Central memory CD8-positive, alpha-beta T cell (primary cell): ENCODE data around the gene ATXN7L3.

Source experiments
- ATAC-seq: fragments of 150-1000 bp; cut with Tn5 transposase; replicated peaks from 2 replicates; pipeline ENCODE4 v1.10.0; 2022; ENCODE audit warnings: mild to moderate bottlenecking, moderate FRiP score, moderate number of reproducible peaks; ENCODE audit not compliant: poor library complexity, severe bottlenecking; ENCODE audit errors: extremely low read depth
- DNase-seq, 2 donors: peaks; one replicate each; pipeline ENCODE4 v3.0.0; 2021; ENCODE audit warnings: low spot score in 2 of 2
- H3K27ac Mint-ChIP-seq: one replicate; pipeline ENCODE4 v1.8.0; 2022; ENCODE audit warnings: low read depth, mild to moderate bottlenecking, moderate library complexity, mixed read lengths
- H3K27me3 Mint-ChIP-seq: one replicate; pipeline ENCODE4 v1.8.0; 2022; ENCODE audit warnings: mixed read lengths
- H3K36me3 Mint-ChIP-seq: one replicate; pipeline ENCODE4 v1.8.0; 2022; ENCODE audit warnings: mild to moderate bottlenecking, moderate library complexity, mixed read lengths; ENCODE audit not compliant: insufficient read depth
- H3K4me1 Mint-ChIP-seq: one replicate; pipeline ENCODE4 v1.8.0; 2022; ENCODE audit warnings: mixed read lengths
- H3K4me3 Mint-ChIP-seq: one replicate; pipeline ENCODE4 v1.8.0; 2022; ENCODE audit warnings: mild to moderate bottlenecking, moderate library complexity, mixed read lengths
- H3K9me3 Mint-ChIP-seq: one replicate; pipeline ENCODE4 v1.8.0; 2022; ENCODE audit warnings: mixed read lengths

ATXN7L3 gene

DNA sequence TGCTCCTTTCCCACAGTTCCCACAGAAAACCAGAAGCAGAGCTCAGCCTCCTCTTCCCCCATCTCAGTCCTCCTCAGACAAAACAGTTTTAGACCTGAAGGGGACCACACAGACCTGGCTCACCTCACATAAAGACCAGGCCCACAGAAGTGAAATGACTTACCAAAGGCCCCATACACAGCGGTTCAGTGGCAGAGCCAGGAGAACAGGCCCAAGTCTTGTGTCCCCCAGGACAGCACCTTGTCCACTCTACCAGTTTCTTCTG, 14.5 kb upstream of the ATXN7L3 start:
- ATAC-seq (no peak), DNase-seq (no peak)
- H3K27ac Mint-ChIP-seq = peak overlapping the region; percentile 88
- peaks cover 54% of the 10 kb centered on the region for H3K4me1 Mint-ChIP-seq
- no peaks in the 10 kb centered on the region for H3K27me3 Mint-ChIP-seq
- no peaks in the 10 kb centered on the region for H3K9me3 Mint-ChIP-seq
- H3K36me3 Mint-ChIP-seq = peaks cover 59% of the 10 kb centered on the region
- peak overlapping the region; percentile 2 for H3K4me3 Mint-ChIP-seq

DNA sequence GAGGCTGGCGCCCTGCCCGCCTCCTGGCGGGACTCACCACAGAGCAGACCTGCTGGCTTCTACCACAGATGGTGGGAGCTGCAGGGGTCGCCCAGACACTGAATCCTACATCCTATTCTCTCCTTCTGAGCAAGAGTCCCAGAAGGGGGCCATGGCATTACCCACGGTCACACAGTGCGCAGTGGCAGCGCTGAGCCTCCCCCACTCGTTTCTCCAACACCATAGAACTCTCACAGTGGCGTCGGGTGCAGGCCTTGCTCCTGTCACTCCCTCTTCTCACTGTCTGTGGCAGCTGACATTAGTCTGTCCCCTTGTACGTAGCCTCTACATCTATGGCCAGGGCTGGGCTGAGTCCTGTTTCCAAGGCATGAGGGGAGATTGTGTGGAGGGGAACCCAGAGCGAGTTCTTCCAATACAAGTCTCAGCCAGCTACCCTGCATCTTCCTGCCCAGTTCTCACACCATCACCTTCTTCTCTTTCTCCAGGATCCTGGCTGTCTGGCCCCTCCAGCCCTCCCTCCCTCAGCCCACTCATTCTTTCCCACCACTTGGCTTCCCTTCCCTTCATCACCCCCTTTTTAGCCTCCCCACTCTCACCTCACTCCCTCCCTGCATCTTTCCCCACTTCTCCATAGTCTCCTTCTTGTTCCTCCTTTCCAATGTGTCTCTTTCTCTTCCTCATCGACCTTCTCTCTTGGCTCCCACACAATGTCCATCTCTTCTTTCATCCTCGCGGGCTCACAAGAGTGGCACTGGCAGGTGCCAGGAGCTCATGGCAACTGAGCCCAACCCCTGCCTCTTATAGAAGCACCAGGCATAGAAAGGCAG, 13.9 kb upstream of the ATXN7L3 start:
- peak overlapping the region; percentile 2 for H3K4me3 Mint-ChIP-seq
- DNase-seq (no peak), ATAC-seq (no peak)
- H3K9me3 Mint-ChIP-seq = no peaks in the 10 kb centered on the region
- peak overlapping the region; percentile 88 for H3K27ac Mint-ChIP-seq
- peaks cover 55% of the 10 kb centered on the region for H3K4me1 Mint-ChIP-seq
- H3K27me3 Mint-ChIP-seq = no peaks in the 10 kb centered on the region
- peaks cover 63% of the 10 kb centered on the region for H3K36me3 Mint-ChIP-seq

DNA sequence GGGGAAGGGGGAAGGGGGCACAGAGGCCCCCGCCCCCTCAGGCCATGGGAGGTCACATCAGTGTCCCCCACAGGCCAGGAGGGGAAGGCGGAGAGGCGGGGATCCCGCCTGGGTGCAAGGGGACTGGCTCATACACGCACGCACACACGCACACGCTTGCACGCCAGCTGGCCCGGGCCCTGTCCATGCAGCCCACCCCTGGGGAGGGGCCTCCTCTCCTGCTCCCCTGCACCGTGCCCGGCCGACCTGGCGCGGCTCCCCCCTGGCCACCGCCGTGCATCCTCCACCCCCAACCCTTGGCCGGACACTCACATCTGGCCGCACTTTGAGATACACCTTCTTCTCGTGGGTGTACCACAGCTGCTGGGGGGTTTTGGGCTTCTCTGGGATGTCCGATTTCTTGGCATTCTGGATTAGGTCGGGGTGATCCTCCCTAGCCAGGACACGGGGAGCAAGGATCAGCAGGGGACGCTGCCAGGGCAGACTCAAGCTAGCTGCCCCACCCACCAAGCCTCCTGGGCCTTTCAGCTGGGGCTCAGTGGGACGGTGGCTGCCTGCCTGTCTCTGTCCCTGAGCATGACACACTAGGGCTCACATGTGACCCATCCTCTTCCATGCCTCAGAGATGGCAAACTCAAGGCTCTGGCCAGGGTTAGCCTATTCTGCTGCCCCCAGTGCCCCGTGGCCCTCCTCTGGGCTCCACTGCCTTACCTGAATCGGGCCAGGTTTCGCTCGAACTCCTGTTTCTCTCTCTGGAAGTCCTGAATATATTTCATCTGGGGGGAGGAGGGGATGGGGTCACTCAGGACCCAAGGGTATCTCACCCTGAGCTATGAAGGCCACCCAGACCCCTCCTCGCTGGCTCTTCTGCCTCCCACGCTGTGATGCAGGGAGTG, 13.1 kb upstream of the ATXN7L3 start:
- H3K4me1 Mint-ChIP-seq = peaks cover 56% of the 10 kb centered on the region
- peak overlapping the region; percentile 88 for H3K27ac Mint-ChIP-seq
- no peak for ATAC-seq
- no peaks in the 10 kb centered on the region for H3K9me3 Mint-ChIP-seq
- no peak for DNase-seq
- no peak overlapping the region for H3K4me3 Mint-ChIP-seq
- H3K27me3 Mint-ChIP-seq = no peaks in the 10 kb centered on the region
- peaks cover 66% of the 10 kb centered on the region for H3K36me3 Mint-ChIP-seq

DNA sequence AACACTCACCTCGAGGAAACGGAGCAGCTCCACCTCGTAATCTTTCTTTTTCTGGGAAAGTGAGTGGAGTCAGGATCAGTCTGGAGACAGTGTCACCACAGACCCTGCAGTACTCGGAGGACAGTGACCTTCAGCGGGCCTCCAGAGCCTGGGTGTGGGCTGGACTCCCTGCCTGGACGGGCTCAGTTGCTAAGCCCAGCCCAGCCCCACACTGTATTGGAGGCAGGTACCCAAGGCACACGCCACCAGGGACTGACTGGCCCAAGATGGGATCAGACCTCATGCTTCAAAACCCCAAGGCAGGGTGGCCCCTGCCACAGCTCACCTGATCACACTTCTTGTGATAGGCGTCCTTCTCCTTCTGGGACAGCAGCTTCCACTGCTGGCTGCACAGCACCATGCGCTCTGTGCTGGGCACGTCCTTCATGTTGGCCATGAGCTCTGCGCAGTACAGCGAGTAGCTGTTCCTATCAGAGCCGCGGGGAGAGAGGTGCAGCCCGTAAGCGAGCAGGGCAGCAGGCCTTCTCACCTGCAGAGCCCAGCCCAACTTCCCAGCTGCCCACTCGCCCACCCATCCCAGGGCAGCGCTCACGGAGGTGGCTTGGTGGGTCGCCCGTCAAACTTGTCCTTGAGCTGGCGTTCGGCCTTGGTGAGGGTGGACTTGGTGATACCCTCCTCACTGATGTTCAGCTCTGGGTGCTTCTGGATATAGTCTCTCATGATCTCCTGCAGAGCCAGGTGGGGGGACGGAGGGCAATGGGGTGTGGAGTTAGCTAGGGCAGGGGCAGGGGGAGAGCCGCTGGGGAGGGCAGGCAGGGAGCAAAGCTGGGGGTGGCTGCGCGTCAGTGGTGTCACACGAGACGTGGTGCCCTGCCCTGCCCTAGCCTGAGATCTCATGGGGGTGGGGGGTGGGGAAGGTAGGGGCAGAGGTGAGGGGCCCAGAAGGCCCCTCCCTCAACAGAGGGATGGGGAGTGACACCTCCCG, 11.9 kb upstream of the ATXN7L3 start:
- Mint-ChIP-seq H3K27me3 (no peaks in the 10 kb centered on the region), H3K36me3 (peaks cover 63% of the 10 kb centered on the region), H3K4me1 (peaks cover 44% of the 10 kb centered on the region), H3K27ac (no peak overlapping the region), H3K9me3 (no peaks in the 10 kb centered on the region), H3K4me3 (peak overlapping the region; percentile 36)
- ATAC-seq (no peak), DNase-seq (no peak)

DNA sequence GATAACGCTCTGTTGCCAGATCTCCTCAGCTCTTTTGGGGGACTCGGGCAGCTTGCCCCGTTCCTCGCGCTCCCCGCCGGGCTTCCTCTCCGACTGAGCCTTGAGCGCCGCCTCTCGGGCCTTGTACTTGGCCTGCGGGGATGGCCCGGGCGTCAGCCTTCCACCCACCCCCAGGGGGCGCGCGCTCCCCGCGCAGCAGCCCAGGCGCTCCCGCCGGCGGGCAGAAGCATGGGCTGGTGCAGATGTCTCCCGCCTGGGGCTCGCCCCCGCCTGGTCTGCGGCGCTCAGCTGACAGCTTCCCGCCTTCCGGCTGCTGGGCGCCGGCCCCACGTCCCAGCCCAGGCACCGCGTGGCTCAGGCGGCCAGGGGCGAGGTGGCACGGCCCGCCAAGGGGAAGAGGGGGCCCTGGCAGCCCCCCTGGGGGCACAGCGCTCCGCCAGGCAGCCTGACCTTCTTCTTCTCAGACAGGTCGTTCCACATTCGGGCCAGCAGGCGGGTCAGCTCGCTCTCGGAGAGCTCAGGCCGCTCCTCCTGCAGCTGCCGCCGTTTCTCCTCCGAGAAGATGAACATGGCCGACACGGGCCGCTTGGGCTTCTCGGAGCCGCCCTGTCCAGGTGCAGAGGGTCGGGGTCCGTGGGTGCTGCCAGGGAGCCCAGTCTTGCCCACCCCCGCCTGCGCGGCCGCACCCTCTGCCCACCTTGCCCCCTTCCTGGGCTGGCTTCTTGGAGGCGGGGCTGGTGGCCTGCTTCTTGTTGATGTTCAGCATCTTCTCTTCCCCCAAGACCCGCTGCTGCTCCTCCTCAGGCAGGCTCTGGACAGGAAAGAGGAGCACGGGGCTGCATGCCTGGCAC, 10.9 kb upstream of the ATXN7L3 start:
- Mint-ChIP-seq H3K9me3 (no peaks in the 10 kb centered on the region), H3K4me1 (peaks cover 34% of the 10 kb centered on the region), H3K27ac (peak overlapping the region; percentile 84), H3K4me3 (peak overlapping the region; percentile 62), H3K27me3 (no peaks in the 10 kb centered on the region), H3K36me3 (peaks cover 55% of the 10 kb centered on the region)
- peak; percentile 99 for ATAC-seq
- peak; percentile 91 to 92 for DNase-seq

DNA sequence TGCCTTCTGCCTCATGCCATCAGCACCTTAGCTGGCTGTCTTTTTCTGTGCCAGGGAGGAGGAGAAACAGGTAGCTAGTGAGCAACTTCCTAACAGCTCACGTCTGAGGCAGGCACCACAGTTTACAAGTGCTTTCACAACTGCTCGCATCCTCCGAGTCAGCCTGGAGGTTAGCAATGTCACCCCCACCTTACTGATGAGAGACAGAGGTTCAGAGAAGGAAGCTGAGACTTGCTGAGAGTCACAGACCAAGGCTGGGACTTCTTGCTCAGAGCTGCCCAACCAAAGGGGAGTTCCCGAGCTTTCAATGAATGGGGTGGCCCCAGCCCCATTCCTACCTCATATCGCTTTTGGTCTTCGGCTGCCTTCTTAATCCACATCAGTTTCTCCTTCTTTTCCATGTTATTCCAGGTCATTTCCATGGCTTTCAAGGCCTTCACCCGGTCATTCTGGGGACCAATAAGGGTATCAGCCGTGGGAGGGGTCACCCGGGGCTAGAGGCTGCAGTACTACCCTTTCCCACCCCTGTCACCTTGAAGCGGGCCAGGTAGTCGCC, 10.2 kb upstream of the ATXN7L3 start:
- peaks cover 27% of the 10 kb centered on the region for H3K4me1 Mint-ChIP-seq
- H3K27ac Mint-ChIP-seq = peak overlapping the region; percentile 84
- no peaks in the 10 kb centered on the region for H3K9me3 Mint-ChIP-seq
- peak overlapping the region; percentile 62 for H3K4me3 Mint-ChIP-seq
- DNase-seq (no peak), ATAC-seq (no peak)
- no peaks in the 10 kb centered on the region for H3K27me3 Mint-ChIP-seq
- peaks cover 52% of the 10 kb centered on the region for H3K36me3 Mint-ChIP-seq

DNA sequence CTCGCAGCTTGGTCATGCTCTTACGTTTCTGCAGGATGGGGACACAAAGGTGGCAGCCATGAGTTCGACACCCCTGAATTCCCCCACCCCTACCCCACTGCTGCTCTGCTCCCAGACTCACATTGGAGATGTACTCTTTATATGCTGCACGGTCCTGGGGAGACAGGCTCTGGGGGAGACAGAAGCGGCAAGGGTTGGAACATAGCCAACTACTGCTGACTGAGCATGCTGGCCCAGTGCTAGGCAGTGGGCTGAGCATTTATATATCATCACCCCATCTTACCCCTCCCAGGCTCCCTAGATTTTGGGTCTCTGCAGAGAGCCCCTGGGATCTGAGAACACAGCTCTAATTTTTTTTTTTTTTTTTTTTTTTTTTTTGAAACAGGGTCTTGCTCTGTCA, 8.1 kb upstream of the ATXN7L3 start:
- Mint-ChIP-seq H3K27ac (no peak overlapping the region), H3K27me3 (no peaks in the 10 kb centered on the region), H3K36me3 (peaks cover 40% of the 10 kb centered on the region), H3K9me3 (no peaks in the 10 kb centered on the region), H3K4me3 (no peak overlapping the region), H3K4me1 (peaks cover 25% of the 10 kb centered on the region)
- no peak for ATAC-seq
- DNase-seq = no peak

DNA sequence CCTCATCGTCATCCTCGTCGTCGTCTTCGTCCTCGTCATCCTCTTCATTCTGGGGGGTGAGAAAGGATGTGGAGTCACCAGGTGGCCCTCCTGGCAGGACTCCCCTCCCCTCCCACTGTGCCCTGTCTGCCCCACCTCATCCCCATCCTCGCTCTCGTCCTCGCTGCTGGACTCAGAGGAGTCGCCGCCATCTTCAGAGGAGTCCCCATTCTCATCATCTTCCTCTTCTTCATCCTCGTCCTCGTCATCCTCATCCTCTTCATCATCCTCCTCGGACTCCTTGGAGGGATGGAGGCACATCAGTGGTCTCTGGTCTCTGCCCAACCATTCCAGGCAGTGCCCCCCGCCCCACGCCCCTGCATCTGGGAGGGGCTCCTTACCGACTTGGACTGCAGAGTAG, 7.6 kb upstream of the ATXN7L3 start:
- H3K9me3 Mint-ChIP-seq = no peaks in the 10 kb centered on the region
- H3K27me3 Mint-ChIP-seq = no peaks in the 10 kb centered on the region
- no peak overlapping the region for H3K27ac Mint-ChIP-seq
- ATAC-seq (no peak), DNase-seq (no peak)
- peaks cover 39% of the 10 kb centered on the region for H3K36me3 Mint-ChIP-seq
- H3K4me1 Mint-ChIP-seq = peaks cover 28% of the 10 kb centered on the region
- no peak overlapping the region for H3K4me3 Mint-ChIP-seq

DNA sequence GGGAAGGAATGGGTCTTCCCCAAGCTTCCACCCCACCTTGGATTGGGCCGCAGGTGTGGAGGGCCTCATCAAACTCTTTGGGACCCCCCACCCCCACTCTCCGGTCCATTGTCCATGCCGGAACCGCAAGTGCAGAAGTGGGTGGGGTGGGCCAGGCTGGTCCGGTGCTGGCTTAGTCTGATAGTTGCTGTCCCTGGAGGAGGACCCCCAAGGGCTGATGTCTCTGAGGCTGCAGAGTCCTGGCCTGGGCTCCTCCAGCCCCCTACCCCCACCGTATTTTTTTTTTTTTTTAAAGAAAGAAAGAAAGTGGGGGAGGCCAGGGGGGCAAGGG, 7.1 kb upstream of the ATXN7L3 start:
- ATAC-seq (no peak), DNase-seq (no peak)
- Mint-ChIP-seq H3K36me3 (peaks cover 36% of the 10 kb centered on the region), H3K27me3 (no peaks in the 10 kb centered on the region), H3K4me3 (no peak overlapping the region), H3K4me1 (peaks cover 28% of the 10 kb centered on the region), H3K27ac (no peak overlapping the region), H3K9me3 (no peaks in the 10 kb centered on the region)

DNA sequence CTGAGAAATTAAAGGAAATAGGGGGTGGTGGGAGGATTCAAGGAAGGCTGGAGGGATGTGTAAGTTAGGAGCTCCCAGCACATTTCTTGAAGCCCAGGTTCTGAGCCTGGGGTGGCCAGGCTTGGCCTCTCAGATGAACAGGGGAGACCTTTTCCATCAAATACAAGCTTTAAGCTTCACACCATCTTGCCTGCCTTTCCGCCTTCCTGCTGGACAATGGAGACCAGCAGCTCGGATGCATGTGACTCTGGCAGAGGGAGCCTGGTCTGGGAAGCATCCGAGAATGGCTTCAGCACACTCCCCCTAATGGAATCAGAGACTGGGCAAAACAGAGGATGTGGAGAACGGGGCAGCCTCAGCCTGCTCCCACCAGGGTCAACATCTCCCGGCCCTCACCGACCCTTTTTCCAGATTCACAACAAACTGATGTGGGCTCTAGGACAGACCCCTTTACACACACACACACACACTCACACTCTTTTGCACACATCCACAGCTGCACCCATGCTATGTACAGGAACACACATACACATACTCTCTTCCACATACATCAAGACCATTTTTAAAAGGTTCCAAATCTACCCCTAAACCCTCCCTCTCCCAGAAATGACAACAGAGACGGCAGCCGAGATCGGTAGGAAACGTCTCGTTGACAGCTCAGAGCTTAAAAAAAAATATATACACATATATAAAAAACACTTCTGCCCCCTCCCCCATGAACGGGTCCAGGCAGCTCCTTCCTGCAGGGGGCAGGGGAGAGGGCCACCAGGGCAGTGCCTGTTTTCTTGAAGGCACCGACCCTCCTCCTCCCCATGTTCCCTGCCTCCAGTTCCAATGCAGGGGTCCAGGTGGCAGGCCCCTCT, 6.5 kb upstream of the ATXN7L3 start:
- H3K36me3 Mint-ChIP-seq = peaks cover 30% of the 10 kb centered on the region
- H3K4me1 Mint-ChIP-seq = peaks cover 31% of the 10 kb centered on the region
- ATAC-seq = no peak
- no peak overlapping the region for H3K4me3 Mint-ChIP-seq
- no peaks in the 10 kb centered on the region for H3K9me3 Mint-ChIP-seq
- no peak for DNase-seq
- H3K27ac Mint-ChIP-seq = no peak overlapping the region
- no peaks in the 10 kb centered on the region for H3K27me3 Mint-ChIP-seq

DNA sequence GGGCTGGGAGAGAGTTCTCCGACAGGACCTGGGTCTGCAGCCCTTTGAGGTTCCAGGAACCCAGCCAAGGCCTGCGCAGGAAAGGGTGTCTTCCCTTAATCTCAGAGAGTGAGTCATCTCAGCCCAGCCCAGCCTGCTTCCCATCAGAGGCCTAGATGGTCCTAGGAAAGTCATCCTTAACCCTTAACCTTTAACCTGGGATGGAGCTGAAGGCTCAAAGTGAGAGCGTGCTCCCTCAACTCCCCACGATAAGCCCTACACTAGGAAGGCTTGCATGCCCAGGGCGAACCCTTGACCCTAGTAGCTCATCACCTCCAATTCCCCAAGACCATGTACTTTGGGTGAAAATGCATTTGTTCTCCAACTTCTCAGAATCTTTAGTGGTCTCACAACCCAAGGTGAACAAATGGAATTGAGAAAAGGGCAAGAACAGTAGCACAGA, 4.8 kb upstream of the ATXN7L3 start:
- H3K4me1 Mint-ChIP-seq = peaks cover 34% of the 10 kb centered on the region
- no peak for DNase-seq

More for the DNA sequence above, 4.8 kb upstream of the ATXN7L3 start:
- no peak overlapping the region for H3K4me3 Mint-ChIP-seq
- no peak for ATAC-seq
- no peaks in the 10 kb centered on the region for H3K9me3 Mint-ChIP-seq
- H3K27me3 Mint-ChIP-seq = no peaks in the 10 kb centered on the region
- H3K36me3 Mint-ChIP-seq = peaks cover 26% of the 10 kb centered on the region
- no peak overlapping the region for H3K27ac Mint-ChIP-seq
